ENCODE results near the gene CBX2.
"Not testable (repeated sequence)": the region's sequence is repeated elsewhere in the genome, so short reads cannot be mapped to it uniquely, and the experiment has no call there.

The CBX2 gene

GRCh38 chr17:79769570-79770506 lies 8.1 kb upstream of the CBX2 start:
- no peak for DNase-seq (ENCODE audit: low read depth)

- no peak for DNase-seq (ENCODE audit: low read depth)
Measured at GRCh38 chr17:79771276-79771675, 6.7 kb upstream of the CBX2 start.

- DNase-seq (ENCODE audit: low read depth), result not testable (repeated sequence)
Measured at GRCh38 chr17:79772726-79773125, 5.2 kb upstream of the CBX2 start.

- no peak for DNase-seq (ENCODE audit: low read depth)
Measured at GRCh38 chr17:79774561-79774975, 3.4 kb upstream of the CBX2 start.

- DNase-seq (ENCODE audit: low read depth), result no peak
Measured at GRCh38 chr17:79775632-79776031, 2.3 kb upstream of the CBX2 start.

GRCh38 chr17:79776376-79777119 lies 1.4 kb upstream of the CBX2 start:
- DNase-seq (ENCODE audit: low read depth), result no peak

GRCh38 chr17:79777120-79777893 lies 641 bp upstream of the CBX2 start:
- no peak for DNase-seq (ENCODE audit: low read depth)

GRCh38 chr17:79778504-79779083 lies 646 bp downstream of the CBX2 start:
- no peak for DNase-seq (ENCODE audit: low read depth)

GRCh38 chr17:79779084-79779529 lies 1.2 kb downstream of the CBX2 start:
- DNase-seq (ENCODE audit: low read depth), result no peak

GRCh38 chr17:79779661-79780365 lies 1.9 kb downstream of the CBX2 start:
- no peak for DNase-seq (ENCODE audit: low read depth)

- no peak for DNase-seq (ENCODE audit: low read depth)
Measured at GRCh38 chr17:79781012-79781650, 3.2 kb downstream of the CBX2 start.

- DNase-seq (ENCODE audit: low read depth), result no peak
Measured at GRCh38 chr17:79781736-79782575, 4.0 kb downstream of the CBX2 start.

GRCh38 chr17:79783891-79784290 lies 5.9 kb downstream of the CBX2 start:
- DNase-seq (ENCODE audit: low read depth), result no peak

- DNase-seq (ENCODE audit: low read depth), result no peak
Measured at GRCh38 chr17:79784353-79785016, 6.5 kb downstream of the CBX2 start.

GRCh38 chr17:79785017-79785899 lies 7.3 kb downstream of the CBX2 start:
- no peak for DNase-seq (ENCODE audit: low read depth)

GRCh38 chr17:79785900-79786810 lies 8.2 kb downstream of the CBX2 start:
- DNase-seq (ENCODE audit: low read depth), result no peak
